Measurements from ENCODE around the gene REV3L. TPM values are rescaled to one million over a fixed set of nuclear protein-coding genes. Genes with fewer than 3 reads are reported as not detected.

The REV3L gene
- total and polyA plus RNA-seq, 2 of the 8 experiments (the other 6 are each of a cell fraction or from before 2014, with no cell fraction given): 2.1 to 6.6 TPM

DNA sequence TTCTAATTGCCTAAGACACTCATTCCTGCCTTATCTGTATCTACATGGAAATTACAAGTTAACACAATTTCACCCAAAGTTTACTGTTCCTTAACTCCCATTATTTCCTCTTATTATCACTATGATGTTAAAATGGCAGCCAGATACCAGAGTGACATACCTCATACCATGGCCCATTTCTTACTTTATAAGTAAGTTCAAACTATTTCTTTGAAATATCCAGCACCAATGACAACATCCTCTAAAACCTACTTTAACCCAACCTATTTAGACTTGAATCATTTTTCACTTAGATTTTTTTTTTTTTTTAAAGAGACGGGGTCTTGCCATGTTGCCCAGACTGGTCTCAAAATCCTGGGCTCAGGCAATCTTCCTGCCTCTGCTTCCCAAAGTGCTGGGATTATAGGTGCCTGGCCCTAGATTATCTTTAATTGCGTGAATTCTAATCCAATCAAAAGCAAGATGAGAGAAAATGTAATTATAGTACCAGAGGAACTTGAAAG is 10.0 kb downstream of the REV3L start (continued):
- TF ChIP-seq, protein P1, sequence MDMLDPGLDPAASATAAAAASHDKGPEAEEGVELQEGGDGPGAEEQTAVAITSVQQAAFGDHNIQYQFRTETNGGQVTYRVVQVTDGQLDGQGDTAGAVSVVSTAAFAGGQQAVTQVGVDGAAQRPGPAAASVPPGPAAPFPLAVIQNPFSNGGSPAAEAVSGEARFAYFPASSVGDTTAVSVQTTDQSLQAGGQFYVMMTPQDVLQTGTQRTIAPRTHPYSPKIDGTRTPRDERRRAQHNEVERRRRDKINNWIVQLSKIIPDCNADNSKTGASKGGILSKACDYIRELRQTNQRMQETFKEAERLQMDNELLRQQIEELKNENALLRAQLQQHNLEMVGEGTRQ (IDR thresholded peaks at IDR 0.05; ENCODE audit: low read length): no peak
- TF ChIP-seq, protein P2, sequence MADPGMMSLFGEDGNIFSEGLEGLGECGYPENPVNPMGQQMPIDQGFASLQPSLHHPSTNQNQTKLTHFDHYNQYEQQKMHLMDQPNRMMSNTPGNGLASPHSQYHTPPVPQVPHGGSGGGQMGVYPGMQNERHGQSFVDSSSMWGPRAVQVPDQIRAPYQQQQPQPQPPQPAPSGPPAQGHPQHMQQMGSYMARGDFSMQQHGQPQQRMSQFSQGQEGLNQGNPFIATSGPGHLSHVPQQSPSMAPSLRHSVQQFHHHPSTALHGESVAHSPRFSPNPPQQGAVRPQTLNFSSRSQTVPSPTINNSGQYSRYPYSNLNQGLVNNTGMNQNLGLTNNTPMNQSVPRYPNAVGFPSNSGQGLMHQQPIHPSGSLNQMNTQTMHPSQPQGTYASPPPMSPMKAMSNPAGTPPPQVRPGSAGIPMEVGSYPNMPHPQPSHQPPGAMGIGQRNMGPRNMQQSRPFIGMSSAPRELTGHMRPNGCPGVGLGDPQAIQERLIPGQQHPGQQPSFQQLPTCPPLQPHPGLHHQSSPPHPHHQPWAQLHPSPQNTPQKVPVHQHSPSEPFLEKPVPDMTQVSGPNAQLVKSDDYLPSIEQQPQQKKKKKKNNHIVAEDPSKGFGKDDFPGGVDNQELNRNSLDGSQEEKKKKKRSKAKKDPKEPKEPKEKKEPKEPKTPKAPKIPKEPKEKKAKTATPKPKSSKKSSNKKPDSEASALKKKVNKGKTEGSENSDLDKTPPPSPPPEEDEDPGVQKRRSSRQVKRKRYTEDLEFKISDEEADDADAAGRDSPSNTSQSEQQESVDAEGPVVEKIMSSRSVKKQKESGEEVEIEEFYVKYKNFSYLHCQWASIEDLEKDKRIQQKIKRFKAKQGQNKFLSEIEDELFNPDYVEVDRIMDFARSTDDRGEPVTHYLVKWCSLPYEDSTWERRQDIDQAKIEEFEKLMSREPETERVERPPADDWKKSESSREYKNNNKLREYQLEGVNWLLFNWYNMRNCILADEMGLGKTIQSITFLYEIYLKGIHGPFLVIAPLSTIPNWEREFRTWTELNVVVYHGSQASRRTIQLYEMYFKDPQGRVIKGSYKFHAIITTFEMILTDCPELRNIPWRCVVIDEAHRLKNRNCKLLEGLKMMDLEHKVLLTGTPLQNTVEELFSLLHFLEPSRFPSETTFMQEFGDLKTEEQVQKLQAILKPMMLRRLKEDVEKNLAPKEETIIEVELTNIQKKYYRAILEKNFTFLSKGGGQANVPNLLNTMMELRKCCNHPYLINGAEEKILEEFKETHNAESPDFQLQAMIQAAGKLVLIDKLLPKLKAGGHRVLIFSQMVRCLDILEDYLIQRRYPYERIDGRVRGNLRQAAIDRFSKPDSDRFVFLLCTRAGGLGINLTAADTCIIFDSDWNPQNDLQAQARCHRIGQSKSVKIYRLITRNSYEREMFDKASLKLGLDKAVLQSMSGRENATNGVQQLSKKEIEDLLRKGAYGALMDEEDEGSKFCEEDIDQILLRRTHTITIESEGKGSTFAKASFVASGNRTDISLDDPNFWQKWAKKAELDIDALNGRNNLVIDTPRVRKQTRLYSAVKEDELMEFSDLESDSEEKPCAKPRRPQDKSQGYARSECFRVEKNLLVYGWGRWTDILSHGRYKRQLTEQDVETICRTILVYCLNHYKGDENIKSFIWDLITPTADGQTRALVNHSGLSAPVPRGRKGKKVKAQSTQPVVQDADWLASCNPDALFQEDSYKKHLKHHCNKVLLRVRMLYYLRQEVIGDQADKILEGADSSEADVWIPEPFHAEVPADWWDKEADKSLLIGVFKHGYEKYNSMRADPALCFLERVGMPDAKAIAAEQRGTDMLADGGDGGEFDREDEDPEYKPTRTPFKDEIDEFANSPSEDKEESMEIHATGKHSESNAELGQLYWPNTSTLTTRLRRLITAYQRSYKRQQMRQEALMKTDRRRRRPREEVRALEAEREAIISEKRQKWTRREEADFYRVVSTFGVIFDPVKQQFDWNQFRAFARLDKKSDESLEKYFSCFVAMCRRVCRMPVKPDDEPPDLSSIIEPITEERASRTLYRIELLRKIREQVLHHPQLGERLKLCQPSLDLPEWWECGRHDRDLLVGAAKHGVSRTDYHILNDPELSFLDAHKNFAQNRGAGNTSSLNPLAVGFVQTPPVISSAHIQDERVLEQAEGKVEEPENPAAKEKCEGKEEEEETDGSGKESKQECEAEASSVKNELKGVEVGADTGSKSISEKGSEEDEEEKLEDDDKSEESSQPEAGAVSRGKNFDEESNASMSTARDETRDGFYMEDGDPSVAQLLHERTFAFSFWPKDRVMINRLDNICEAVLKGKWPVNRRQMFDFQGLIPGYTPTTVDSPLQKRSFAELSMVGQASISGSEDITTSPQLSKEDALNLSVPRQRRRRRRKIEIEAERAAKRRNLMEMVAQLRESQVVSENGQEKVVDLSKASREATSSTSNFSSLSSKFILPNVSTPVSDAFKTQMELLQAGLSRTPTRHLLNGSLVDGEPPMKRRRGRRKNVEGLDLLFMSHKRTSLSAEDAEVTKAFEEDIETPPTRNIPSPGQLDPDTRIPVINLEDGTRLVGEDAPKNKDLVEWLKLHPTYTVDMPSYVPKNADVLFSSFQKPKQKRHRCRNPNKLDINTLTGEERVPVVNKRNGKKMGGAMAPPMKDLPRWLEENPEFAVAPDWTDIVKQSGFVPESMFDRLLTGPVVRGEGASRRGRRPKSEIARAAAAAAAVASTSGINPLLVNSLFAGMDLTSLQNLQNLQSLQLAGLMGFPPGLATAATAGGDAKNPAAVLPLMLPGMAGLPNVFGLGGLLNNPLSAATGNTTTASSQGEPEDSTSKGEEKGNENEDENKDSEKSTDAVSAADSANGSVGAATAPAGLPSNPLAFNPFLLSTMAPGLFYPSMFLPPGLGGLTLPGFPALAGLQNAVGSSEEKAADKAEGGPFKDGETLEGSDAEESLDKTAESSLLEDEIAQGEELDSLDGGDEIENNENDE (IDR thresholded peaks at IDR 0.05; ENCODE audit: insufficient replicate concordance, low read length): no peak
- no peak for TF ChIP-seq GTF2F1 (IDR thresholded peaks at IDR 0.05; ENCODE audit: borderline replicate concordance, low read depth, low read length)
- no peak for TF ChIP-seq BCL11A (IDR thresholded peaks at IDR 0.05; ENCODE audit: low read depth in 2 of 2, low read length in 2 of 2)

Data from H1 (cell line).